ENCODE measurements around the gene MSMB. TPM values are rescaled to one million over a fixed set of nuclear protein-coding genes. Genes with fewer than 3 reads are reported as not detected.
"Not testable (repeated sequence)": the region's sequence is repeated elsewhere in the genome, so short reads cannot be mapped to it uniquely, and the experiment has no call there.

MSMB gene
- total RNA-seq, 1 donor, result not detected

DNA sequence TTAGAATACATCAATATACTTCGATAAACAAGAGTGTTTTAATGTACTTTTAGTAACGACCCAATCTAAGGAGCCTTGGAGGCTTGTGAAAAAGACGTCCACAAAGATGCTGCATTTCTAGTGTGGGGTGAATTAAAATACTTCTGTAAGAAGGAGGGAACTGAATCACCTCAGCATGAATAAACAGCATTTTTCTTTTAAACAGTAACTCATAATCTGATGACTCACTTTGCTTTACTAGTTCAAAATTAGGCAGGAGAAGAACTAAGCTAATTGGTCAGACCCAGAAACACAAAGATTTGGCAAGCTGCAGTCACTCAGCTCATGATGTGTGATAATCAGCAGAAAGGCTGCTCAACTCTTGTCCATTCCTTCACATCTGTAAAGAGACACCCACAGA lies 39.9 kb downstream of the MSMB start:
- H2AFZ ChIP-seq (ENCODE audit: low read length), result no peak overlapping the region
- peaks cover 92% of the 10 kb centered on the region for H3K36me3 ChIP-seq (ENCODE audit: insufficient read depth, low read length)
- TF ChIP-seq, protein P1, sequence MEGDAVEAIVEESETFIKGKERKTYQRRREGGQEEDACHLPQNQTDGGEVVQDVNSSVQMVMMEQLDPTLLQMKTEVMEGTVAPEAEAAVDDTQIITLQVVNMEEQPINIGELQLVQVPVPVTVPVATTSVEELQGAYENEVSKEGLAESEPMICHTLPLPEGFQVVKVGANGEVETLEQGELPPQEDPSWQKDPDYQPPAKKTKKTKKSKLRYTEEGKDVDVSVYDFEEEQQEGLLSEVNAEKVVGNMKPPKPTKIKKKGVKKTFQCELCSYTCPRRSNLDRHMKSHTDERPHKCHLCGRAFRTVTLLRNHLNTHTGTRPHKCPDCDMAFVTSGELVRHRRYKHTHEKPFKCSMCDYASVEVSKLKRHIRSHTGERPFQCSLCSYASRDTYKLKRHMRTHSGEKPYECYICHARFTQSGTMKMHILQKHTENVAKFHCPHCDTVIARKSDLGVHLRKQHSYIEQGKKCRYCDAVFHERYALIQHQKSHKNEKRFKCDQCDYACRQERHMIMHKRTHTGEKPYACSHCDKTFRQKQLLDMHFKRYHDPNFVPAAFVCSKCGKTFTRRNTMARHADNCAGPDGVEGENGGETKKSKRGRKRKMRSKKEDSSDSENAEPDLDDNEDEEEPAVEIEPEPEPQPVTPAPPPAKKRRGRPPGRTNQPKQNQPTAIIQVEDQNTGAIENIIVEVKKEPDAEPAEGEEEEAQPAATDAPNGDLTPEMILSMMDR (IDR thresholded peaks at IDR 0.05; ENCODE audit: extremely low read depth, low read depth, low read length), result no peak
- no peaks in the 10 kb centered on the region for H3K27me3 ChIP-seq (ENCODE audit: insufficient read depth, low read length)
- peak overlapping the region; percentile 53 for H3K27ac ChIP-seq (ENCODE audit: low read depth, low read length)
- no peak overlapping the region for H3K4me3 ChIP-seq (ENCODE audit: insufficient read depth, low read length)
- no peaks in the 10 kb centered on the region for H3K9me3 ChIP-seq (ENCODE audit: low read depth, low read length)
- H3K79me2 ChIP-seq (ENCODE audit: insufficient read depth, low read length), result peaks cover 16% of the 10 kb centered on the region
- no peak overlapping the region for H3K4me2 ChIP-seq (ENCODE audit: insufficient read depth, low read length)
- peaks cover 25% of the 10 kb centered on the region for H4K20me1 ChIP-seq (ENCODE audit: insufficient read depth, low read length)
- peaks cover 24% of the 10 kb centered on the region for H3K4me1 ChIP-seq (ENCODE audit: insufficient read depth, low read length)
- peak; percentile 68 for DNase-seq (ENCODE audit: insufficient read length, low spot score, missing footprints)

DNA sequence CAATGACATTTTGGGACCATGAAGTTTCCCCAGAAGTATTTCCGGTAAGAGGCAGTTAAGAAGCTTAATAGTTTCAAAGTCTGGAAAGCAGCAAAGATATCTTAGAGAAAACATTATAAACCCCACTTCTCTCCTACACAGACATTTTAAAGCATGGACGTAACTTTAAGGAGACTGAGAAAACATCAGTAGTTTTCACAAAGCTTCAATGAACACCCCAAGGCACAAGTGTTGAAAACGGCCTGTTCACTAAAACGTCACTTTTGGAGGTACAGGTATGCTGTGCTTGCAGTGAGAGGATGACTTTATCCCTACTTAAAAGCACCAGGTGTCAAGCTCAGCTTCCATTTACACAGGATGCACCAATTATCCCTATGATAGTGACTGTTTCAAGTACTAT lies 40.7 kb downstream of the MSMB start:
- TF ChIP-seq, protein P1 (IDR thresholded peaks at IDR 0.05; ENCODE audit: extremely low read depth, low read depth, low read length), result no peak
- H2AFZ ChIP-seq (ENCODE audit: low read length), result no peak overlapping the region
- H3K27me3 ChIP-seq (ENCODE audit: insufficient read depth, low read length), result no peaks in the 10 kb centered on the region
- H3K4me3 ChIP-seq (ENCODE audit: insufficient read depth, low read length), result no peak overlapping the region
- peaks cover 25% of the 10 kb centered on the region for H4K20me1 ChIP-seq (ENCODE audit: insufficient read depth, low read length)
- H3K9me3 ChIP-seq (ENCODE audit: low read depth, low read length), result no peaks in the 10 kb centered on the region
- peaks cover 24% of the 10 kb centered on the region for H3K4me1 ChIP-seq (ENCODE audit: insufficient read depth, low read length)
- peak overlapping the region; percentile 26 for H3K27ac ChIP-seq (ENCODE audit: low read depth, low read length)
- no peak for DNase-seq (ENCODE audit: insufficient read length, low spot score, missing footprints)
- peaks cover 16% of the 10 kb centered on the region for H3K79me2 ChIP-seq (ENCODE audit: insufficient read depth, low read length)
- H3K4me2 ChIP-seq (ENCODE audit: insufficient read depth, low read length), result no peak overlapping the region
- H3K36me3 ChIP-seq (ENCODE audit: insufficient read depth, low read length), result peaks cover 94% of the 10 kb centered on the region

DNA sequence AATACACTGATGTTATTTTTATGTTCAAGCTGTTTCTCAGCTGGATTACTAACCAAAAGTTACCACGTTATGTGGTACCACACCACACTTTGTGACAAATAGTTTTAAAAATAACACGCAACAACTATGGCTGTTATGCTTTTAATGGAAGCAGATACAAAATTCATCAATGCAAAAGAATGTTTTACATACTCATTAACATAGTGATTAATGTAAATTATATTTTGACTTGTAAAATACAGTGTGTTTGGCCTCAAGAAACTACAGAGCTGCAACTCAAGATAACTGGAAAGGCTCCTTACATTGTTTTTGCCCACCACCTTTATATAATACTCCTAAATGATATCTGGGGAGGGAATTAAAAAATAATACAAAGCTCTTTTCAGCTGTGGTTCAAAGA lies 41.1 kb downstream of the MSMB start:
- Histone ChIP-seq H3K9me3 (ENCODE audit: low read depth, low read length) (no peaks in the 10 kb centered on the region), H3K27me3 (ENCODE audit: insufficient read depth, low read length) (no peaks in the 10 kb centered on the region), H3K4me3 (ENCODE audit: insufficient read depth, low read length) (no peak overlapping the region), H3K4me1 (ENCODE audit: insufficient read depth, low read length) (peaks cover 24% of the 10 kb centered on the region), H3K4me2 (ENCODE audit: insufficient read depth, low read length) (no peak overlapping the region), H2AFZ (ENCODE audit: low read length) (no peak overlapping the region), H3K79me2 (ENCODE audit: insufficient read depth, low read length) (peaks cover 16% of the 10 kb centered on the region), H3K27ac (ENCODE audit: low read depth, low read length) (no peak overlapping the region), H3K36me3 (ENCODE audit: insufficient read depth, low read length) (peaks cover 91% of the 10 kb centered on the region), H4K20me1 (ENCODE audit: insufficient read depth, low read length) (peaks cover 25% of the 10 kb centered on the region)
- DNase-seq (ENCODE audit: insufficient read length, low spot score, missing footprints), result no peak
- TF ChIP-seq, protein P1 (IDR thresholded peaks at IDR 0.05; ENCODE audit: extremely low read depth, low read depth, low read length), result no peak

DNA sequence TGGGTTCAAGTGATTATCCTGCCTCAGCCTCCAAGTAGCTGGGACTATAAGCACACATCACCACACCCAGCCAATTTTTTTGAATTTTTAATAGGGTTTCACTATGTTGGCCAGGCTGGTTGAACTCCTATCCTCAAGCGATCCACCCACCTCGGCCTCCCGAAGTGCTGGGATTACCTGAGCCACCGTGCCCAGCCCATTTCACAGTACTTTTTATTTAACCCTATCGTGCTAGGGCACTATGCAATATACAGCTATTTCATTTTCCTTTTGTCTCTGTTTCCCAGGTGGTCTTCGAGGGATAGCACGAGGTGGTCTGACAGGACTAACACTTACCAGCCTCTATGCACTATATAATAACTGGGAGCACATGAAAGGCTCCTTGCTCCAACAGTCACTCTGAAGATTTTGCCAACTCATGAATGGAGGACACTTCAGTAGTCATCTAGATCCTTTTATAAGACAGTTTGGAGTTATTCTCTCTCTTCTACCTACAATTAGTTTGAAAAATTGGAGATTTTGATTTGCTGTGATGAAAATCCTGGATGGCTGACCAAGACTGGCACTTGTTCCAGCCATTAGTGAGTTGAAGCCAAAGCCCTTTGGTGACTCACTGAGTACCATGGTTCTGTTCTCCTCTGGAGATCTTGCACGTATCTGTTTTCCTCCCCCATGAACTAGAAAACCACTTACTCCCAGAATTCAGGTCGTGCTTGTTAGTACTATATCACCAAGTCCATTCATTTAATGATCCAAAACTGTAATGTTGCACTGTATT lies 43.0 kb downstream of the MSMB start:
- no peak overlapping the region for H3K4me2 ChIP-seq (ENCODE audit: insufficient read depth, low read length)
- H2AFZ ChIP-seq (ENCODE audit: low read length), result no peak overlapping the region
- DNase-seq (ENCODE audit: insufficient read length, low spot score, missing footprints), result peak; percentile 26
- H3K27me3 ChIP-seq (ENCODE audit: insufficient read depth, low read length), result no peaks in the 10 kb centered on the region
- TF ChIP-seq, protein P1 (IDR thresholded peaks at IDR 0.05; ENCODE audit: extremely low read depth, low read depth, low read length), result no peak
- H3K79me2 ChIP-seq (ENCODE audit: insufficient read depth, low read length), result peaks cover 11% of the 10 kb centered on the region
- peaks cover 24% of the 10 kb centered on the region for H3K4me1 ChIP-seq (ENCODE audit: insufficient read depth, low read length)
- no peaks in the 10 kb centered on the region for H3K9me3 ChIP-seq (ENCODE audit: low read depth, low read length)
- peaks cover 18% of the 10 kb centered on the region for H4K20me1 ChIP-seq (ENCODE audit: insufficient read depth, low read length)
- H3K36me3 ChIP-seq (ENCODE audit: insufficient read depth, low read length), result peaks cover 77% of the 10 kb centered on the region
- H3K4me3 ChIP-seq (ENCODE audit: insufficient read depth, low read length), result no peak overlapping the region
- peak overlapping the region; percentile 13 for H3K27ac ChIP-seq (ENCODE audit: low read depth, low read length)

DNA sequence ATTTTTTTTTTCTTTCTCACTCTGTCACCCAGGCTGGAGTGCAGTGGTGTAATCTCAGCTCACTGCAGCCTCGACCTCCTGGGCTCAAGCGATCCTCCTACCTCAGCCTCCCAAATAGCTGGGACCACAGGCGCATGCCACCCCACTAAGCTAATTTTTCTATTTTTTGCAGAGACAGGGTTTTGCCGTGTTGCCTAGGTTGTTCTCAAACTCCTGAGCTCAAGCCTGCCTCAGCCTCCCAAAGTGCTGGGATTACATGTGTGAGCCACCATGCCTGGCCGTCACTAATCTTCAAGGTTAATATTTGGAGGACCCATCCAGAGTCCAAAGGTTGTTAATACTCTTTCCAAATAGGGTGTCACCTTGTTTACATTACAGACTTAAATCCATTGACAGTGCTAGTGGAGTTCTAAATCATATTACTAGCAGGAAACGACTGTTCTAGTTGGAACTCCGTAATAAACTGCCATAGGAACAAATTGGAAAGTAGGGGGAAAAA lies 43.8 kb downstream of the MSMB start:
- H3K9me3 ChIP-seq (ENCODE audit: low read depth, low read length); DNase-seq (ENCODE audit: insufficient read length, low spot score, missing footprints); H3K27me3 ChIP-seq (ENCODE audit: insufficient read depth, low read length); H3K4me3 ChIP-seq (ENCODE audit: insufficient read depth, low read length); H2AFZ ChIP-seq (ENCODE audit: low read length); H3K4me2 ChIP-seq (ENCODE audit: insufficient read depth, low read length): not testable (repeated sequence)
- H3K4me1 ChIP-seq (ENCODE audit: insufficient read depth, low read length), result peaks cover 24% of the 10 kb centered on the region
- peak overlapping the region; percentile 11 for H3K27ac ChIP-seq (ENCODE audit: low read depth, low read length)
- peaks cover 21% of the 10 kb centered on the region for H4K20me1 ChIP-seq (ENCODE audit: insufficient read depth, low read length)
- peaks cover 76% of the 10 kb centered on the region for H3K36me3 ChIP-seq (ENCODE audit: insufficient read depth, low read length)
- H3K79me2 ChIP-seq (ENCODE audit: insufficient read depth, low read length), result peaks cover 16% of the 10 kb centered on the region

Measured in osteoblast (primary cell).